Osteocyte (in vitro differentiated cells): ENCODE measurements around the gene FOXK1. TPM values are rescaled to one million over a fixed set of nuclear protein-coding genes. Genes with fewer than 3 reads are reported as not detected.

Experiments used
- DNase-seq: peaks from one replicate; pipeline ENCODE4 v3.0.0; 2021; ENCODE audit warnings: mixed read lengths; ENCODE audit not compliant: unreplicated experiment; ENCODE audit errors: extremely low spot score
- H3K27ac Mint-ChIP-seq: one replicate; pipeline ENCODE4 v1.8.0; 2021; ENCODE audit warnings: mild to moderate bottlenecking, mixed read lengths; ENCODE audit not compliant: unreplicated experiment
- H3K27me3 Mint-ChIP-seq: one replicate; pipeline ENCODE4 v1.8.0; 2021; ENCODE audit warnings: mixed read lengths; ENCODE audit not compliant: unreplicated experiment
- H3K36me3 Mint-ChIP-seq: one replicate; pipeline ENCODE4 v1.8.0; 2021; ENCODE audit warnings: mixed read lengths; ENCODE audit not compliant: unreplicated experiment
- H3K4me1 Mint-ChIP-seq: one replicate; pipeline ENCODE4 v1.8.0; 2021; ENCODE audit warnings: mixed read lengths; ENCODE audit not compliant: unreplicated experiment
- H3K4me3 Mint-ChIP-seq: one replicate; pipeline ENCODE4 v1.8.0; 2021; ENCODE audit warnings: mild to moderate bottlenecking, moderate library complexity, mixed read lengths; ENCODE audit not compliant: unreplicated experiment
- H3K9me3 Mint-ChIP-seq: one replicate; pipeline ENCODE4 v1.8.0; 2021; ENCODE audit warnings: mixed read lengths; ENCODE audit not compliant: unreplicated experiment
- CTCF ChIP-seq: fragments of 200-600 bp; sonication (generic); IDR thresholded peaks from 2 replicates; pipeline ENCODE4 v1.5.0; 2021; ENCODE audit warnings: antibody characterized with exemption, mild to moderate bottlenecking, moderate library complexity
- total RNA-seq: library from RNA; stranded (reverse); gene quantifications from 2 replicates; pipeline ENCODE4 v1.2.1, GENCODE V29; 2021

Gene FOXK1
- total RNA-seq, 1 donor from 2014 or later, result 56.2 TPM

DNA sequence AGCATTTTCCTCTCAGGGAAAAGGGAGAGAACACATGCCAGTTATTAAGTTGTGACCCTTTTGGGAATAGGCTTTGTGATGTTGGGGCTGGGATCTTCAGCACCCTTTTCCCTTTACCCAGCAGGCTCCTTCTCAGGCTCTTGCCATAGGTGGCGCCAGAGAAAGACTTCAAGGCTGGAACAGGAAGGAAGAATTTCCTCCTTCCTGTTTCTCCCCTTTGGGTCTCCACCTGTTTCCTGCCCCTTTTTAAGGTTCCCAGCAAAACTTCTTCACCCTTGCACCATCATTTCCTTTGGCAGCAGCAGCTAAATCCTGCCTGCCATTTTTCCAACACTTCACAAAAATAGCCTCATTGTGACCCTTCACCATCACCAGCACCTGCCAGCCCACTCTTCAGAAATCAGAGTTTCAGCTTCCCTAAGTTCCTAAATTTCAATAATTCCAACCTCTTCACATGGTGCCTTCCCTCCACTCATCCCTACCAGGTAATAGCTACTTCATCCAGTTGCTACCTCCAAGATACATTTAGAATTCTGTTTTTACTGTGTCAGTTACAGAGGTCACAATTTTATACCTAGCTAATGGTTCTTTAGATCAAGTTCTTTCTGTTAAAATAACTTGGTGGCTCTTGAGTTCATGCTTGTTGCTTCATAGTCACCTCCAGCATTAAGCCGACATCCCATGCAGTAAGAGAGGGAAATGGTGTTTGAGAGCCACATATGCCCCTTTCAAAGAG lies 22.4 kb upstream of the FOXK1 start:
- DNase-seq, result no peak
- no peak for TF ChIP-seq CTCF
- H3K27ac Mint-ChIP-seq, result no peak overlapping the region
- H3K4me1 Mint-ChIP-seq, result peaks cover 3% of the 10 kb centered on the region
- peaks cover 9% of the 10 kb centered on the region for H3K36me3 Mint-ChIP-seq
- H3K27me3 Mint-ChIP-seq, result no peaks in the 10 kb centered on the region
- H3K4me3 Mint-ChIP-seq, result no peak overlapping the region
- peaks cover 10% of the 10 kb centered on the region for H3K9me3 Mint-ChIP-seq

DNA sequence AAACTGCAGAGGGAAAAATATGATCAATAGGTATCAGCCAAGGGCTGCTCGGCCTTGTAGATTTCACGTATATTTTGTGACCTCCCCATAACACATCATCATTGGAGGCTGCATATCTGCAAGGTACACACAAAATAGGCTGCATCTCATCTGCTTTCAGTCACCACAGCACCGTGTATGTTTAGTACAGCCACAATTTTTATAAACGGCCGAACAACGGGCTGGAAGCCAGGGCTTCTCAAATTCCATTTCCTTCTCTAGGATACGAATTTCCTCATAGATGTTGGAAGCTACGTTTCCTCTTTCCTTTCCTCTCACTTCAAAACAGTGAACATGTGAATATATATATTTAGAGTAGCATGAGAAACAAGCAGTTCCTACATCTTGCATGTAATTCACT lies 20.2 kb upstream of the FOXK1 start:
- Mint-ChIP-seq H3K27me3 (no peaks in the 10 kb centered on the region), H3K4me1 (peaks cover 18% of the 10 kb centered on the region), H3K4me3 (no peak overlapping the region), H3K9me3 (peaks cover 10% of the 10 kb centered on the region), H3K36me3 (peaks cover 7% of the 10 kb centered on the region), H3K27ac (no peak overlapping the region)
- no peak for TF ChIP-seq CTCF
- no peak for DNase-seq

DNA sequence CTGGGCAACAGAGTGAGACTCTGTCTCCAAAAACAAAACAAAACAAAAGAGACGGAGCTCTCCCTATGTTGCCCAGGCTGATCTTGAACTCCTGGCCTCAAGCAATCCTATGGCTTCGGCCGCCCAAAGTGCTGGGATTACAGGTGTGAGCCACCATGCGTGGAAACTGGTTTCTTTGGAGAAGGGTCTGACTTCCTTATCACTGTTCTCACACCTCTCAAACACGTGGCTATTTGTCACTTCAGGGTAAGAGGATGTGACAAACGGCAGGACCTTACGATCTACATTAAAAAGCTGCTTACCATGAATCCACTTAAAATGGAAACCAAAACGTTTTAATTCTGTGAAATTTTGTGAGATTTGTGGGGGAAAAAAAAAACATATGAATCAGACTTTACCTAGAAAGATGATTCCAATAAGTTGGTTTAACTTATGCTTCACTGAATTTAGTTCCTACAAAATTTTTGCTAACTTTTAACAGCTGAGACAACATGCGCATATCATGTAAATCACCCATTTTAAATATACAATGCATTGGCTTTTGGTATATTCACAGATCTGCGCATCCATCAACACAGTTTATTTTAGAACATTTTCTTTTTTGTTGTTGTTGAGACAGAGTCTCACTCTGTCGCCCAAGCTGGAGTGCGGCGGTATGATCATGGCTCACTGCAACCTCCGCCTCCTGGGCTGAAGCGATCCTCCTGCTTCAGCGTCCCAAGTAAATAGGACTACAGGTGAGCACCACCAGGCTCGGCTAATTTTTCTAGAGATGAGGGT lies 18.7 kb upstream of the FOXK1 start:
- H3K36me3 Mint-ChIP-seq, result peaks cover 4% of the 10 kb centered on the region
- DNase-seq, result no peak
- H3K27ac Mint-ChIP-seq, result no peak overlapping the region
- no peak overlapping the region for H3K4me3 Mint-ChIP-seq
- peaks cover 32% of the 10 kb centered on the region for H3K4me1 Mint-ChIP-seq
- H3K9me3 Mint-ChIP-seq, result peaks cover 10% of the 10 kb centered on the region
- TF ChIP-seq CTCF, result no peak
- no peaks in the 10 kb centered on the region for H3K27me3 Mint-ChIP-seq

DNA sequence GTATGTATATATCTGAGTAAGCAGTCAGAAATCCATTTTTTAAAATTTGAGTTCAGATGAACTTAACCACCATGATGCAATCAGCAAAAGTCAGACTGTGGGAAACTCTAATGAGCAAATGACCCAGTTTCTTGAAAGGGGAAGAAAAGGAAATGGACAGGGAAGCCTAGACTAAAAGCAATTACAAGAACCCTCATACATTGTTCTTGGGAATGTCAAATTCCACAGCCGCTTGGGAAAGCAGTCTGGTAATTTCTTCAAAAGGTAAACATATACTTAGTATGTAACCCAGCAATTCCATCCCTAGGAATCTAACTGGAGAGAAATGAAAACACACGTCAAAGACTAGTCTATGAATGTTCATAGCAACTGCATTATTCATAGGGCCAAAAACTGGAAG lies 16.4 kb upstream of the FOXK1 start:
- H3K4me1 Mint-ChIP-seq, result peaks cover 54% of the 10 kb centered on the region
- H3K36me3 Mint-ChIP-seq, result no peaks in the 10 kb centered on the region
- H3K27me3 Mint-ChIP-seq, result no peaks in the 10 kb centered on the region
- peak overlapping the region; percentile 95 for H3K27ac Mint-ChIP-seq
- H3K4me3 Mint-ChIP-seq, result peak overlapping the region; percentile 43
- no peak for DNase-seq
- no peaks in the 10 kb centered on the region for H3K9me3 Mint-ChIP-seq
- TF ChIP-seq CTCF, result no peak
